ENCODE data around the gene FER1L5. TPM values are rescaled to one million over a fixed set of nuclear protein-coding genes. Genes with fewer than 3 reads are reported as not detected.

FER1L5 gene
- total RNA-seq, 1 donor from 2014 or later: not detected

GRCh38 chr2:96694816-96695455 is 52.4 kb downstream of the FER1L5 start:
- intact Hi-C loops (cut with micrococcal nuclease): no loop called here

- intact Hi-C loops (cut with micrococcal nuclease): no loop called here
Measured at GRCh38 chr2:96695602-96696001, 53.0 kb downstream of the FER1L5 start.

- intact Hi-C loops (cut with micrococcal nuclease): no loop called here
Measured at GRCh38 chr2:96697476-96697875, 54.9 kb downstream of the FER1L5 start.

- intact Hi-C loops (cut with micrococcal nuclease): no loop called here
Measured at GRCh38 chr2:96698221-96698861, 55.8 kb downstream of the FER1L5 start.

GRCh38 chr2:96699021-96699420 is 56.5 kb downstream of the FER1L5 start:
- intact Hi-C loops (cut with micrococcal nuclease): no loop called here

GRCh38 chr2:96699621-96700020 is 57.1 kb downstream of the FER1L5 start:
- intact Hi-C loops (cut with micrococcal nuclease): no loop called here

GRCh38 chr2:96700086-96700485 is 57.5 kb downstream of the FER1L5 start:
- intact Hi-C loops (cut with micrococcal nuclease): no loop called here

- intact Hi-C loops (cut with micrococcal nuclease): no loop called here
Measured at GRCh38 chr2:96701636-96702035, 59.1 kb downstream of the FER1L5 start.

GRCh38 chr2:96702098-96702785 is 59.7 kb downstream of the FER1L5 start:
- intact Hi-C loops (cut with micrococcal nuclease): no loop called here

- intact Hi-C loops (cut with micrococcal nuclease): no loop called here
Measured at GRCh38 chr2:96703021-96703751, 60.6 kb downstream of the FER1L5 start.

GRCh38 chr2:96710985-96711384 is 68.4 kb downstream of the FER1L5 start:
- intact Hi-C loops (cut with micrococcal nuclease): no loop called here

- intact Hi-C loops (cut with micrococcal nuclease): no loop called here
Measured at GRCh38 chr2:96715658-96716057, 73.1 kb downstream of the FER1L5 start.

- intact Hi-C loops (cut with micrococcal nuclease): no loop called here
Measured at GRCh38 chr2:96716388-96716787, 73.8 kb downstream of the FER1L5 start.

GRCh38 chr2:96726131-96726530 is 83.6 kb downstream of the FER1L5 start:
- intact Hi-C loops (cut with micrococcal nuclease): no loop called here

GRCh38 chr2:96727431-96727830 is 84.9 kb downstream of the FER1L5 start:
- intact Hi-C loops (cut with micrococcal nuclease): no loop called here

GRCh38 chr2:96729748-96730147 is 87.2 kb downstream of the FER1L5 start:
- intact Hi-C loops (cut with micrococcal nuclease): no loop called here

GRCh38 chr2:96730212-96730611 is 87.6 kb downstream of the FER1L5 start:
- intact Hi-C loops (cut with micrococcal nuclease): no loop called here

- intact Hi-C loops (cut with micrococcal nuclease): no loop called here
Measured at GRCh38 chr2:96733931-96734330, 91.4 kb downstream of the FER1L5 start.

GRCh38 chr2:96734880-96735583 is 92.5 kb downstream of the FER1L5 start:
- intact Hi-C loops (cut with micrococcal nuclease): no loop called here

GRCh38 chr2:96737251-96737650 is 94.7 kb downstream of the FER1L5 start:
- intact Hi-C loops (cut with micrococcal nuclease): no loop called here

GRCh38 chr2:96737831-96738230 is 95.3 kb downstream of the FER1L5 start:
- intact Hi-C loops (cut with micrococcal nuclease): no loop called here

All from T-helper 1 cell treated with Interleukin-12 subunit alpha and Interleukin-12 subunit beta and Interleukin-4 antibody, amounts not matched to agents 30 ng/mL and 1 ng/mL, for 36 hours (primary cell).